GM18909 (cell line): ENCODE results near the gene DYNLRB1.

Experiments
- ATAC-seq: cut with Tn5 transposase; IDR thresholded peaks from one replicate; pipeline ENCODE4 v1.9.1; 2021; ENCODE audit warnings: mild to moderate bottlenecking; ENCODE audit not compliant: unreplicated experiment, poor library complexity

The DYNLRB1 gene

GRCh38 chr20:34574426-34574825 is 58.2 kb downstream of the DYNLRB1 start:
- no peak for ATAC-seq

DNA sequence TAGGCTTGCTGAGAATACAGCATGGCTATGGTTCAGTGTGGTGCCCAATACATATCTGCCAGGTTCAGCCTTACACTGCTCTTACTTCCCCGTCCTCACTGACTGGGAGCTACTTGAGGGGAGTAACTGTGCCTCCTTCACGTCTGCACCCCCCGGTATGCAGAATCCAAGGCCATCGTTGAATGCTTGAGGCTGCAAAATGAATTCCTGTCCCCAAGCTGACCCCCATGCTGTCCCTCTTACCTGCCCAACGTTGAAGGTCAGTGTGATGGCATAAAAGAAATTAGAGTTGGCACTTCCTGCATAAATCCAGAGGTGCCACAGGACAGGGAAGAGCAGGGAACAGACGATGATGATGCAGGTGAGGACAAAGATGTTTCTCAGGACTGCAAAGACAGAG is 58.6 kb downstream of the DYNLRB1 start:
- no peak for ATAC-seq

- ATAC-seq, result no peak
Observed at GRCh38 chr20:34575271-34575670, 59.0 kb downstream of the DYNLRB1 start.

- no peak for ATAC-seq
Observed at GRCh38 chr20:34575756-34576155, 59.5 kb downstream of the DYNLRB1 start.

DNA sequence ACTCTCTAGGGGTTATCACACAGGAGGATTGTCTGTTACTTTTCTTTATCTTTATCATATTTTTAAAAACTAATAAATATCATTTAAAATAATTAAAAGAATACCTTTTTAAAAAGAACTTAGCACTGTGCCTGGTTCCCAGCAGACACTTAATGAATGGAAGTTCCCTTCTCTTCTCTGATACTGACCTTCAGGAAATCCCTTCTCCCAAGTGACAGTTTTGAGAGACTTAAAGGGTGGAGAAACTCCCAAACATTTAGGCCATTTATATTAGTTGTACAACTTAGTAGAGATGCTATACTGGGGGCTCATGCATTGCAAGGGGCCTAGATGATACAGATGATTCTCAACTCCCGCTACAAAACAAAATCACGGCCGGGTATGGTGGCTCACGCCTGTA is 60.8 kb downstream of the DYNLRB1 start:
- no peak for ATAC-seq

- no peak for ATAC-seq
Observed at GRCh38 chr20:34578025-34578424, 61.8 kb downstream of the DYNLRB1 start.

DNA sequence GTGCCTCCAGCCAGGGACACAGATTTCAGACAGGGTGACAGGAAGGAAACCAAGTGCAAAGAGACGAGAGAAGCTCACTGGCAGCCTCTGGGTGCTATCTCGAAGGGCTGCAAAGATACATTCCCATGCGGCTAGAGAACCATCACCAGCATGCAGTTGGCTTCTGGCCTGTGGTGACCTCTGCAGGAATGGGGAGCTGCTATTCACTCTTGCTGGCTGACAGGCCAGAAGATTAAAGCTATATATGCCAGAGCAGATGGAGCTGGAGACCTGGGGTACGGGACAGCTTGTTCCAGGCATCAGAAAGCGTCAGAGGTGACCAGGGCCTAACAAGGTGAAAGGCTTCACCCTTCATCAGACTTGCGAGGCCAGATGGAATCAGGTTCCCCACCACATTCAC is 62.3 kb downstream of the DYNLRB1 start:
- no peak for ATAC-seq

DNA sequence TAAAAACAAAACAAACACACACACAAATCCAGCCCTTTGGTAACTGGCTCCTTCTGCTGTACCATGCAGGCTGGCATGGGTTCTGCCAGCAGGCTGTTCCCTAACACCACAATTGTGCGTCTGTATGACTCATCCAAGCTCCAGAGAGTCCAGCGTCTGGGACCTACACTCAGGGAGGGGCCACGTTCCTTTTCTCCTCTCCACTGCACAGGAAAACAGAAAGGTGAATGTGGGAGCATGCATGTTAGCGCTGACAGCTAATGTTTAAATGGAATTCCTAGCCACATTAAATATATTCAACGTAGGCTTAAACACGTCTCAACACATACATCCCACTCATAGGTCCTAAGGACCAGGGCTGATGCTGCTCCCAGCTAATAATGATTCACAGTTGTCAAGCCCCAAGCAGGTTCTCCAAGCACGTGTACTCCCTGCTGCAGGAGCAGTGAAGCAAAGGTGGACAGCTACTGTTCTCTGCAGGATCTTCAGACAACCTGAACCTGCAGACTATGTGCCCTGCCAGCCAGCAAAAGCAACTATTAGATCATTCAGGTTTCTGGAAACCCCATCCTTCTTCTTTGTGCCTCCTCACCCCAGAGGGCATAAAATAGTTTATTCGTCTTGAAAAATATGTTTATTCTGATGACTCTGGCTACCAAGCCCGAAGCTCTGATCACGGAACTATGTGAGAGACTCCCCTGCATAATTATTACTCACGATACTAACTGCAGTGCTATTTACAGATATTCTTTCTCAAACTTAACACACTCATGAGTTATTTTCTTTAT is 63.2 kb downstream of the DYNLRB1 start:
- no peak for ATAC-seq

DNA sequence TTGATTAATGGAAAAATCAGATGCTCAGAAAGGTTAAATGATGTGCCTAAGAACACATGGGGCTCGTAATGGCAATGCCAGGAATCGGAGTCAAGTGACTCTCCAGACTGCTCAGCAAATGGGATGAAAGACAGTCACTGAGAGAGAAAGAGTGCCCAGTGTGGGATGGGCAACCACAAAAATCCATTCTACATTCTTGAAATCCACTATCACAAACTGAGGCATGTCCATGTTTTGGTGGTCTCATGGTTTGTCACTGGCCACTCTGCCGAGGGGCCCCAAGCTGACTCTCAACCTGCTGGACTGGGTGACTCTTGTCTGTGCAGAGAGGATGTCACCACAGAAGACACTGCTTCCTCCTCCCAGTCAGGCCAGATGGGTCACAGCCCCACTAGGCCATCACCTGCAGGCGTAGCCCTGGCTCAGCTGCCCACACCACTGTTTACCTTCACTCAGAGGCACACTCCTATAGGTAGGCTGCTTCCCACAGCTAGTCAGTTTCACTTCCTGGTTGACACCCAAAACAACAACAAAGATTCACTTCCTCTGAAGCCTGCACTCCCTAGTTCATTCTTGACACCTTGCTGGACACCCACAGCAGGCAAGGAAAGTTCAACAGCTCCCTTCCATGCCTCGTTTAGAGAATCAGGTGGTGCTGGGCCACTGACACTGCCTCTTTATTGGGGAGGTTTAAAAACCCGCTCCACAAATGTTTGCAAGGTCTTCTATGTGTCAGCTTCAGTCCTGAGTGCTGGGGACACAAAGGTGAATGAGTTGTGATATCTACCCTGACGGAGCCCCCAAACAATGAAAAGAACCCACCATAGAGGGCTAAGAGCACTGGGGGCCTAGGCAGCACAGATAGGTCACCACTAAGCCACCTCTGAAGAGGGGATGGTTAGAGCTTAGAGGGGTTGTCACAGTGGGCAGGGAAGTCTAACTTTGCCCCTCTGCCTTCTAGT is 64.0 kb downstream of the DYNLRB1 start:
- ATAC-seq, result peak; percentile 63

DNA sequence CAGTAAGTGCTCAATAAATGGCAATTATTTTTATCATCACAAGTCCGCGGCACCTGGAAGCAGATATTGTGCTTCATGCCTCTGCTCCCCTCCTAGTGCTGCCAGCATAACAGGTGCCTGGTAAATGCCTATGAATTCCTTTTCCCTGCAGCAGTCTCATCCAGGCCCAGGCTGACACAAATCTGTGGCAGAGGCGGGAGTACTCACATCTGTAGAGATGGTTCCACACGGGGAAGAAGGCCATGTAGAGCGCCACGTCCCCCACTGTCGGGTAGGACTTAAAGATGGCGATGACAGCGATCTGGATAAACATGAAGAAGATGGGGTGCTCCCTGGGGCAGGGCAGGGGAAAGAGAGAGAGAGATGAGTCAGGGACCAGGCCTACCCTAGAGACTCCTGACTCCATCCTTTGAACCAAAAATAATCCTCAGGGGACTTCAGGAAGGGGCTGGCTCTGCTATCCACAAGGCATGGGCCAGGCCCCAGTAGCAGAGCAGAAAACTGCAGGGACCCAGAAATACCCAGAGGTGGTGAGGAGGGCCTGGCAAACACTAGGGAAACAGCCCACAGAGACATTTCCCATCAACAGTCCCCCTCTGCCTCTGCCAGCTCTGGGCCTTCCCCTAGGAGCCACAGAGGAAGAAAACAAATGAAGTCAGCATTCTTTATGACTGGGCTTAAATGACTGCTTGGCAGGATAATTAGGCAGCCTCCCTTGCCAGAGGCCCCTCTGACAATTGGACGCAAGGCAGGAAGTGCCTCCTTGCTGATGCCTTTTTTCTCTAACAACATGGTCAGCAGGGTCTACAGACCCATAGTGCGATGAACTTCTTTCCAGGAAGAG is 65.3 kb downstream of the DYNLRB1 start:
- no peak for ATAC-seq

GRCh38 chr20:34582221-34582620 is 66.0 kb downstream of the DYNLRB1 start:
- ATAC-seq, result no peak

GRCh38 chr20:34582911-34583310 is 66.7 kb downstream of the DYNLRB1 start:
- ATAC-seq, result no peak

- no peak for ATAC-seq
Observed at GRCh38 chr20:34583544-34583943, 67.3 kb downstream of the DYNLRB1 start.

DNA sequence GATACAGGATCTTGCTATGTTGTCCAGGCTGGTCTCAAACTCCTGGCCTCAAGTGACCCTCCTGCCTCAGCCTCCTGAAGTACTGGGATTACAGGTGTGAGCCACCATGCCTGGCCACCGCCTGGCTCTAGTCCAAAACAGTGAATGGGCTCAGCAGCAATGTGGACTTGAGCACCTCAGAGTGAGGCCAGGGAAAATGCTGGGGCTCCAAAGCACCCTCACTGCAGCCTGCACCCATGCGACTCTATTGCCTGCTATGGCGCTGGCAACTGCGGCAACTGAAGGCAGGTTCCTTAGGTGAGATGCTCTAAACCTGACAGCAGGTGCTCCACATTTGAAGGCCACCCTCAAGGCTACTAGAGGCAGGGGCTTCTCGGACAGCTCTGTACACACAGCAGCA is 68.8 kb downstream of the DYNLRB1 start:
- no peak for ATAC-seq

GRCh38 chr20:34586488-34587163 is 70.4 kb downstream of the DYNLRB1 start:
- ATAC-seq, result no peak
